Hematopoietic multipotent progenitor cell treated with erythropoietin and hydrocortisone succinate and interleukin-3 and kit ligand, for 17 days (in vitro differentiated cells): ENCODE data around the gene ADCY1.

Experiments used
- DNase-seq: peaks from one replicate; pipeline ENCODE4 v3.0.0-alpha.2; 2015; ENCODE audit warnings: low spot score

Gene ADCY1

GRCh38 chr7:45594745-45595535 is 20.8 kb downstream of the ADCY1 start:
- no peak for DNase-seq

GRCh38 chr7:45595809-45596664 is 21.9 kb downstream of the ADCY1 start:
- no peak for DNase-seq

GRCh38 chr7:45596665-45597095 is 22.5 kb downstream of the ADCY1 start:
- DNase-seq, result no peak

- no peak for DNase-seq
These were observed 23.3 kb downstream of the ADCY1 start for GRCh38 chr7:45597286-45597984.

GRCh38 chr7:45598886-45599520 is 24.8 kb downstream of the ADCY1 start:
- no peak for DNase-seq

DNA sequence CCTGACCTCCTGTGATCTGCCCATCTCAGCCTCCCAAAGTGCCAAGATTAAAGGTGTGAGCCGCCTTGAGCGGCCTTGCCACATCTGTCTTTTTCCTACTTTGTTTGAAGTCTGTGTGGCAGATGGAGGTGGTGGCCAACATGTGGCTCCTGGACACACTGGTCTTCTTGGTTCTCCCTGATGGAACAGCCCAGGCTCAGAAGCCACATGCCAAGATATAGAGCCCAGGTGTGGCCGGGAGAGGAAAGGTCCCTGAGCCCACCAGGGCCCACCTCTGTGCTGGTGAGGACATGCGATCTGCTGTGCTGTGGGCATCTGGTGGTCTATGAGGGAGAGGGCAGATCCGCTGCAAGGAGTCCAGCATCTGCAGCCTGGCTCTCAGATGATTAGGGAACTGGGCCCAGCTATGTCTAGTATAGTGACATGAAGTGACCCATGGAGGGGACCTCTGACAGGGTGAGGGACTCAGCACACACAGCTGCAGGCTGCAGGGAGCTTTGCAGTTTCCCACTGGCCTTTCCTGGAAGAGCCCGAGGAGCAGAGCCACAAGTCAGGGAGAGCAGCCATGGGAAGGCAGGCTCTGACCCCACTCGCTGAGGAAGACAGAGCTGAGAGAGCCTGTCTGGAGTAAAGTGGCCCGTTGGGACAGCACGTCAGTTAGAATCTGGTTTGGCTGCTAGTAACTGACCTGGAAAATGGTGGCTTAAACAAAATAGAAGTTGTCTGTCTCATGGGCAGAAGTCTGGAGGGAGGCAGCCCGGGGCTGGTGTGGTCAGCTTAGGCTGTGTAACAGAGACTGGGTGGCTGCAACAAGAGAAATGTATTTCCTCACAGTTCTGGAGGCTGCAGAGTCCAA is 25.9 kb downstream of the ADCY1 start:
- DNase-seq, result no peak

GRCh38 chr7:45601094-45601493 is 26.9 kb downstream of the ADCY1 start:
- DNase-seq, result no peak

- DNase-seq, result no peak
These were observed 27.8 kb downstream of the ADCY1 start for GRCh38 chr7:45601816-45602540.

- DNase-seq, result no peak
These were observed 31.9 kb downstream of the ADCY1 start for GRCh38 chr7:45606050-45606449.

- no peak for DNase-seq
These were observed 32.8 kb downstream of the ADCY1 start for GRCh38 chr7:45606931-45607330.

DNA sequence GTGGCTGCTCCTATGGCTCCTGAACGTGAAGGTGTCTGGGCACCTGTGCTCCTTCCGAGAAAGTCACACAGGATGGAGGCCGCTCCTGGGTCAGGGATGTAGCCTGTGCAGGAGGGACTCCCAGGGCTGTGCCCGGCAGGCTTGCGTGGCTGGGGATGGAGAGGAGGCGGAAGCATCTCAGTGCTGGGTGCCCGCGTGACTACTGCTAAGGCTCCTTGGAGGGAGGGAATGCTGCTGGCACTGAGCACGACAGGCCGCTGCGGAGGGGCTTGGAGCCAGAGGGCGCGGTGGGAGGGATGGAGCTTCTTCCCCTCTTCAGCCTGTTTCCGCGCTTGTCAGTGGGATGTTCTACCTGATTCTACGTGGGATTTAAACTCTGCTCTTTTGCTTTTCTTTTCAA is 35.0 kb downstream of the ADCY1 start:
- DNase-seq, result no peak

GRCh38 chr7:45610019-45610418 is 35.9 kb downstream of the ADCY1 start:
- DNase-seq, result no peak

DNA sequence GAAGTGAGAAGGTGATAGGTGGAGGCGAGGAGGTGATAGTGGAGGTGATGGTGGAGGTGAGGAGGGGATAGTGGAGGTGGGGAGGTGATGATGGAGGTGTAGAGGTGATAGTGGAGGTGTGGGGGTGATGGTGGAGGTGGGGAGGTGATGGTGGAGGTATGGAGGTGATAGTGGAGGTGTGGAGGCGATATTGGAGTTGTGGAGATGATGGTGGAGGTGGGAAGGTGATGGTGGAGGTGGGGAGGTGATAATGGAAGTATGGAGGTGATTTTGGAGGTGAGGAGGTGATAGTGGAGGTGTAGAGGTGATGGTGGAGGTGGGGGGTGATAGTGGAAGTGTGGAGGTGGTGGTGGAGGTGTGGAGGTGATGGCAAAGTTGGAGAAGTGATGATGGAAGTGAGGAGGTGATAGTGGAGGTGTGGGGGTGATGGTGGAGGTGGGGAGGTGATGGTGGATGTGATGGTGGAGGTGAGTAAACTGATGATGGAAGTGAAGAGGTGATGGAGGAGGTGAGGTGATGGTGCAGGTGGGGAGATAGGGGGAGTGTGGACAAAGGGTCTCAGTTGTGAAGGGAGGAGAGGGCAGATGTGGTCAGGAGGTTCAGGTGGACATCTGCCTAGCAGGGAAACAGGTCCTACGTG is 36.6 kb downstream of the ADCY1 start:
- DNase-seq, result no peak

- no peak for DNase-seq
These were observed 43.0 kb downstream of the ADCY1 start for GRCh38 chr7:45617166-45617565.

GRCh38 chr7:45622058-45622457 is 47.9 kb downstream of the ADCY1 start:
- DNase-seq, result no peak

- no peak for DNase-seq
These were observed 49.0 kb downstream of the ADCY1 start for GRCh38 chr7:45623157-45623556.

GRCh38 chr7:45623740-45624391 is 49.7 kb downstream of the ADCY1 start:
- DNase-seq, result no peak

DNA sequence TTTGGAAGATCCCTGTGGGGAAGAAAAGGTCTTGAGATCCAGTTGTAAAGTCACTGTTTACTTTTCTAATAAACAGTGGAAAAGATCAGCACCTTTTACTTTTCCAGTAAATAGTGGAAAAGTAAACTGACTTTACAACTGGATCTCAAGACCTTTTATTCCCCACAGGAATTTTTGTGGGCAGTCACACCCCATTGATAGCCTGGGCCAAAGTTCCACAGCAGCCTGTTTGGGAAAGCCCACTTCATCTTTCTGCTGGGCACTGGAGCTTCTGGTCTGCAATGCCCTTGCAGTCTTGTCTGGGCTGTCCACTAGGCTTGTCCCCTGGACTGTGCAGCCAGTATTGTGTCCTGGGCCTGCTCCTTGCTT is 50.2 kb downstream of the ADCY1 start:
- DNase-seq, result no peak

GRCh38 chr7:45625067-45625466 is 50.9 kb downstream of the ADCY1 start:
- no peak for DNase-seq
